GM12878 (cell line): Measurements from ENCODE around the gene ZNF324. TPM values are rescaled to one million over a fixed set of nuclear protein-coding genes. Genes with fewer than 3 reads are reported as not detected.

Source experiments
- ATAC-seq: fragments of 200-7000 bp; cut with Tn5 transposase; 3 replicates; pipeline ENCODE4 v1.9.1; 2020; ENCODE audit warnings: mild to moderate bottlenecking, moderate library complexity
- BruUV-seq: library from RNA; stranded (reverse); fragments of 400-500 nt; replicated peaks from 2 replicates; lab custom pipeline; 2021; lab: Mats Ljungman, UMichigan
- CTCF ChIA-PET: fragments of 300-600 bp; sonication (Branson Sonifier 250); formaldehyde crosslinking; extraction: SDS; loops from one replicate; lab custom pipeline; 2021; ENCODE audit warnings: inconsistent platforms; lab: Yijun Ruan, JAX
- POLR2A ChIA-PET: fragments of 350-600 bp; formaldehyde crosslinking; extraction: SDS; loops from one replicate; lab custom pipeline; 2021; ENCODE audit warnings: inconsistent platforms; lab: Charles Lee
- RAD21 ChIA-PET: fragments of 300-600 bp; sonication (Branson Sonifier 250); formaldehyde crosslinking; loops from one replicate; lab custom pipeline; 2023; ENCODE audit warnings: antibody characterized with exemption; ENCODE audit not compliant: unreplicated experiment; lab: Charles Lee
- SMC1A ChIA-PET: fragments of 300-600 bp; sonication (Branson Sonifier 250); formaldehyde crosslinking; loops from one replicate; lab custom pipeline; 2023; ENCODE audit not compliant: unreplicated experiment, uncharacterized antibody; lab: Charles Lee
- DNase-seq: peaks from one replicate; pipeline ENCODE4 v3.0.0-alpha.2; 2011; ENCODE audit warnings: low read depth, low spot score
- FAIRE-seq: peaks from 3 replicates; lab custom pipeline; 2011; peaks lifted over from hg19 to GRCh38; lab: Jason Lieb, UNC
- H2AFZ ChIP-seq: 2 replicates; pipeline ENCODE4 v1.6.0; 2011; ENCODE audit warnings: low read depth, low read length, control low read depth; ENCODE audit not compliant: control insufficient read depth
- H3K27ac ChIP-seq: 2 replicates; pipeline ENCODE4 v1.5.1; 2011; ENCODE audit warnings: control low read depth; ENCODE audit not compliant: control insufficient read depth, insufficient read depth
- H3K27me3 ChIP-seq, 2 experiments: replicated peaks in 1 of 2; 2 replicates each; pipeline versions ENCODE4 v1.6.0 to v1.6.1; 2011; ENCODE audit warnings: low read length in 1 of 2; ENCODE audit not compliant: control insufficient read depth in 2 of 2, insufficient read depth in 2 of 2
- H3K36me3 ChIP-seq, 2 experiments: 2 replicates each; pipeline ENCODE4 v1.5.1; 2011; ENCODE audit warnings: low read length in 1 of 2; ENCODE audit not compliant: control insufficient read depth in 2 of 2, insufficient read depth in 2 of 2
- H3K4me1 ChIP-seq: 2 replicates; pipeline ENCODE4 v1.6.1; 2011; ENCODE audit warnings: mild to moderate bottlenecking, low read length, moderate library complexity, mixed read lengths; ENCODE audit not compliant: control insufficient read depth, insufficient read depth
- H3K4me2 ChIP-seq: 2 replicates; pipeline ENCODE4 v1.6.0; 2011; ENCODE audit warnings: control low read depth; ENCODE audit not compliant: control insufficient read depth, insufficient read depth
- H3K4me3 ChIP-seq: fragments of 200-600 bp; sonication (generic); 2 replicates; pipeline ENCODE4 v1.5.1; 2016
- H3K79me2 ChIP-seq: 2 replicates; pipeline ENCODE4 v1.6.0; 2011; ENCODE audit warnings: low read length; ENCODE audit not compliant: control insufficient read depth, insufficient read depth
- H3K9ac ChIP-seq: 2 replicates; pipeline ENCODE4 v1.8.0; 2011; ENCODE audit warnings: low read length, control low read depth, mixed read lengths; ENCODE audit not compliant: control insufficient read depth, insufficient read depth
- H3K9me3 ChIP-seq: replicated peaks from 3 replicates; pipeline ENCODE4 v1.5.1; 2011; ENCODE audit warnings: mild to moderate bottlenecking, low read length; ENCODE audit not compliant: control insufficient read depth, insufficient read depth
- H4K20me1 ChIP-seq: 2 replicates; pipeline ENCODE4 v1.6.0; 2011; ENCODE audit not compliant: control insufficient read depth, insufficient read depth
- BCL3 ChIP-seq: IDR thresholded peaks from 2 replicates; pipeline ENCODE4 v1.6.1; 2011; ENCODE audit warnings: borderline replicate concordance, low read depth, mild to moderate bottlenecking, moderate library complexity, low read length; ENCODE audit not compliant: insufficient read depth, poor library complexity, severe bottlenecking
- CREM ChIP-seq: IDR thresholded peaks from 2 replicates; pipeline ENCODE4 v1.6.1; 2014; ENCODE audit warnings: antibody characterized with exemption, low read depth
- FOS ChIP-seq: IDR thresholded peaks from 3 replicates; pipeline ENCODE4 v1.6.1; 2011; ENCODE audit warnings: borderline replicate concordance; ENCODE audit not compliant: insufficient read length; ENCODE audit errors: extremely low read depth
- MYC ChIP-seq: IDR thresholded peaks from 2 replicates; pipeline ENCODE4 v1.6.1; 2011; ENCODE audit warnings: mild to moderate bottlenecking, low read length, moderate library complexity, inconsistent platforms; ENCODE audit not compliant: insufficient read depth, insufficient replicate concordance, insufficient read length, severe bottlenecking
- NRF1 ChIP-seq: conservative IDR thresholded peaks from 2 replicates; pipeline ENCODE4 v1.6.1; 2011; ENCODE audit warnings: mild to moderate bottlenecking, low read depth, low read length, improper control_type of control experiment
- PRDM15 ChIP-seq: fragments of 450-650 bp; formaldehyde crosslinking; IDR thresholded peaks from 2 replicates; pipeline ENCODE4 v1.4.0; 2020; ENCODE audit warnings: mild to moderate bottlenecking, moderate library complexity
- SMAD5 ChIP-seq: IDR thresholded peaks from 2 replicates; pipeline ENCODE4 v1.6.1; 2016; ENCODE audit warnings: antibody characterized with exemption, low read depth
- SREBF1 ChIP-seq: IDR thresholded peaks from 2 replicates; pipeline ENCODE4 v1.6.1; 2012; ENCODE audit warnings: mild to moderate bottlenecking, low read length
- SUPT20H ChIP-seq: IDR thresholded peaks from 2 replicates; pipeline ENCODE4 v1.6.1; 2011; ENCODE audit warnings: low read depth, mild to moderate bottlenecking, low read length, moderate library complexity, borderline replicate concordance; ENCODE audit not compliant: control insufficient read depth
- TCF12 ChIP-seq: IDR thresholded peaks from 2 replicates; pipeline ENCODE4 v1.6.1; 2011; ENCODE audit warnings: low read depth, mild to moderate bottlenecking, low read length
- ZBTB33 ChIP-seq: fragments of 450-650 bp; IDR thresholded peaks from 2 replicates; pipeline ENCODE4 v1.6.1; 2017; ENCODE audit warnings: mild to moderate bottlenecking
- ZBTB4 ChIP-seq: fragments of 450-650 bp; formaldehyde crosslinking; IDR thresholded peaks from 2 replicates; pipeline ENCODE4 v1.4.0; 2022; ENCODE audit warnings: mild to moderate bottlenecking, moderate library complexity
- ZNF24 ChIP-seq: fragments of 450-650 bp; IDR thresholded peaks from 2 replicates; pipeline ENCODE4 v1.6.1; 2017; ENCODE audit warnings: antibody characterized with exemption, mild to moderate bottlenecking
- WGBS: methylation state at CpG from one replicate; pipeline ENCODE4 v1.1.6; 2016; ENCODE audit warnings: low lambda C conversion rate; ENCODE audit not compliant: insufficient replicate concordance, insufficient coverage; ENCODE audit errors: missing lambda C conversion rate; 5-methylcytosine and 5-hydroxymethylcytosine counted together
- in situ Hi-C: fragments of 300-500 bp; cut with MboI; formaldehyde crosslinking; loops from 9 replicates; pipeline ENCODE4 v1.14.3; 2018; ENCODE audit warnings: mixed read lengths
- intact Hi-C: fragments of 100-400 bp; cut with micrococcal nuclease; formaldehyde crosslinking; loops from one replicate; pipeline ENCODE4 v1.14.2; 2022; ENCODE audit not compliant: unreplicated experiment
- polyA plus RNA-seq, 11 experiments: library from polyadenylated mRNA; depleted of rRNA in 4 of 11; unstranded in 6 of 11; stranded (reverse) in 5 of 11; fragments of >200 nt; fragmentation: Nextera tagmentation in 4 of 11; fragmentation: Illumina TruSeq in 1 of 11; extraction: Ambion mirVana in 4 of 11; extraction: Trizol in 1 of 11; gene quantifications; 1 replicate in 1 of 11; 2 replicates in 10 of 11; pipeline versions ENCODE4 v1.2.1 to v1.2.3, GENCODE V29; 2011 to 2016; ENCODE audit warnings: inconsistent platforms in 2 of 11, missing spikeins in 2 of 11, low read depth in 1 of 11
- total RNA-seq, 4 experiments: library from RNA; depleted of rRNA in 3 of 4; stranded (reverse); fragments of >200 nt in 3 of 4; fragmentation: Illumina TruSeq in 1 of 4; extraction: Trizol in 1 of 4; gene quantifications; 2 replicates each; pipeline versions ENCODE4 v1.2.1 to v1.2.3, GENCODE V29; 2013 to 2021

Gene ZNF324
- total and polyA plus RNA-seq, 10 of the 15 experiments (the other 5 are each of a cell fraction or from before 2014, with no cell fraction given) = 0.71 to 13.9 (median 7.0) TPM

GRCh38 chr19:58479736-58480480, 13.0 kb downstream of the ZNF324 start:
- Histone ChIP-seq H3K9me3 (no peaks in the 10 kb centered on the region), H3K27me3 (no peaks in the 10 kb centered on the region), H3K36me3 (no peaks in the 10 kb centered on the region; a peak in 2 of 4 replicates), H4K20me1 (no peaks in the 10 kb centered on the region), H3K4me3 (no peak overlapping the region), H3K4me1 (peaks cover 17% of the 10 kb centered on the region), H3K27ac (no peak overlapping the region), H2AFZ (no peak overlapping the region), H3K9ac (no peak overlapping the region), H3K4me2 (no peak overlapping the region), H3K79me2 (no peaks in the 10 kb centered on the region; the same call in 1 of the 2 replicates)
- intact Hi-C loops (no loop called here), in situ Hi-C loops (no loop called here)
- ChIA-PET CTCF (no interaction called here), POLR2A (no interaction called here), RAD21 (no interaction called here), SMC1A (no interaction called here)
- BruUV-seq = no TSS peak
- WGBS = 76% methylated on average over 25 of the region's 28 CpGs
- DNase-seq = no peak
- ATAC-seq = no peak
- FAIRE-seq = no peak
- TF ChIP-seq FOS (no peak), SUPT20H (no peak), ZBTB4 (CRISPR knock-in tag) (no peak), ZNF24 (no peak), PRDM15 (CRISPR knock-in tag) (no peak), SREBF1 (no peak), BCL3 (no peak), ZBTB33 (no peak), CREM (no peak), NRF1 (no peak), MYC (no peak), TCF12 (no peak), SMAD5 (no peak)
